C4-2B (cell line): ENCODE data around the gene CCDC88C.

Source experiments
- ZFX ChIP-seq: fragments of 450-650 bp; IDR thresholded peaks from 2 replicates; pipeline ENCODE4 v1.6.1; 2017
- TF ChIP-seq, protein P1 (sequence below): fragments of 450-650 bp; conservative IDR thresholded peaks from 2 replicates; pipeline ENCODE4 v1.5.1; 2017; ENCODE audit warnings: mild to moderate bottlenecking

DNA sequence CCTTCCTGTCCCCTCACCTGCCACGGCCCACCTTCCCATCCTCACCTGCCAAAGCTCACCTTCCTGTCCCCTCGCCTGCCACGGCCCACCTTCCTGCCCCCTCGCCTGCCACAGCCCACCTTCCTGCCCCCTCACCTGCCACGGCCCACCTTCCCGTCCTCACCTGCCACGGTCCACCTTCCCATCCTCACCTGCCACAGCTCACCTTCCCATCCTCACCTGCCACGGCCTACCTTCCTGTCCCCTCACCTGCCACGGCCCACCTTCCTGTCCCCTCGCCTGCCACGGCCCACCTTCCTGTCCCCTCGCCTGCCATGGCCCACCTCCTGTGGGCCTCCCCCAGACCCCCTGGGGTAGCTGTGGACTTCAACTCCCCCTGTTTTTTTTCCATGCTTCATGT, 124.3 kb downstream of the CCDC88C start:
- TF ChIP-seq, protein P1, sequence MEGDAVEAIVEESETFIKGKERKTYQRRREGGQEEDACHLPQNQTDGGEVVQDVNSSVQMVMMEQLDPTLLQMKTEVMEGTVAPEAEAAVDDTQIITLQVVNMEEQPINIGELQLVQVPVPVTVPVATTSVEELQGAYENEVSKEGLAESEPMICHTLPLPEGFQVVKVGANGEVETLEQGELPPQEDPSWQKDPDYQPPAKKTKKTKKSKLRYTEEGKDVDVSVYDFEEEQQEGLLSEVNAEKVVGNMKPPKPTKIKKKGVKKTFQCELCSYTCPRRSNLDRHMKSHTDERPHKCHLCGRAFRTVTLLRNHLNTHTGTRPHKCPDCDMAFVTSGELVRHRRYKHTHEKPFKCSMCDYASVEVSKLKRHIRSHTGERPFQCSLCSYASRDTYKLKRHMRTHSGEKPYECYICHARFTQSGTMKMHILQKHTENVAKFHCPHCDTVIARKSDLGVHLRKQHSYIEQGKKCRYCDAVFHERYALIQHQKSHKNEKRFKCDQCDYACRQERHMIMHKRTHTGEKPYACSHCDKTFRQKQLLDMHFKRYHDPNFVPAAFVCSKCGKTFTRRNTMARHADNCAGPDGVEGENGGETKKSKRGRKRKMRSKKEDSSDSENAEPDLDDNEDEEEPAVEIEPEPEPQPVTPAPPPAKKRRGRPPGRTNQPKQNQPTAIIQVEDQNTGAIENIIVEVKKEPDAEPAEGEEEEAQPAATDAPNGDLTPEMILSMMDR, result no peak
- no peak for TF ChIP-seq ZFX
